T-helper 17 cell (primary cell): ENCODE measurements around the gene COMMD3. TPM values are rescaled to one million over a fixed set of nuclear protein-coding genes. Genes with fewer than 3 reads are reported as not detected.

Source experiments
- ATAC-seq: fragments of 150-1000 bp; cut with Tn5 transposase; 2 replicates; pipeline ENCODE4 v1.10.0; 2021; ENCODE audit warnings: mild to moderate bottlenecking, moderate library complexity
- DNase-seq, 3 donors: peaks; one replicate each; pipeline versions ENCODE4 v3.0.0 to v3.0.0-alpha.2; 2020 to 2021
- H3K9me3 ChIP-seq: one replicate; pipeline ENCODE4 v1.7.0; 2013; ENCODE audit warnings: low read length, mild to moderate bottlenecking; ENCODE audit not compliant: control insufficient read depth, poor library complexity, severe bottlenecking
- H3K27ac Mint-ChIP-seq: one replicate; pipeline ENCODE4 v1.8.0; 2022; ENCODE audit warnings: mild to moderate bottlenecking, moderate library complexity, mixed read lengths
- H3K27me3 Mint-ChIP-seq: one replicate; pipeline ENCODE4 v1.8.0; 2022; ENCODE audit warnings: mixed read lengths
- H3K36me3 Mint-ChIP-seq: one replicate; pipeline ENCODE4 v1.8.0; 2022; ENCODE audit warnings: low read depth, mixed read lengths
- H3K4me1 Mint-ChIP-seq: one replicate; pipeline ENCODE4 v1.8.0; 2022; ENCODE audit warnings: mild to moderate bottlenecking, mixed read lengths
- H3K4me3 Mint-ChIP-seq: one replicate; pipeline ENCODE4 v1.8.0; 2022; ENCODE audit warnings: mild to moderate bottlenecking, moderate library complexity, mixed read lengths
- total RNA-seq, 4 donors: library from RNA in 2 of 4; stranded (reverse) in 2 of 4; gene quantifications; one replicate each; pipeline ENCODE4 v1.2.3 and lab custom pipeline; 2022 to 2026

COMMD3 gene
- total RNA-seq, 2 donors from 2014 or later: 35.0 to 37.3 TPM

DNA sequence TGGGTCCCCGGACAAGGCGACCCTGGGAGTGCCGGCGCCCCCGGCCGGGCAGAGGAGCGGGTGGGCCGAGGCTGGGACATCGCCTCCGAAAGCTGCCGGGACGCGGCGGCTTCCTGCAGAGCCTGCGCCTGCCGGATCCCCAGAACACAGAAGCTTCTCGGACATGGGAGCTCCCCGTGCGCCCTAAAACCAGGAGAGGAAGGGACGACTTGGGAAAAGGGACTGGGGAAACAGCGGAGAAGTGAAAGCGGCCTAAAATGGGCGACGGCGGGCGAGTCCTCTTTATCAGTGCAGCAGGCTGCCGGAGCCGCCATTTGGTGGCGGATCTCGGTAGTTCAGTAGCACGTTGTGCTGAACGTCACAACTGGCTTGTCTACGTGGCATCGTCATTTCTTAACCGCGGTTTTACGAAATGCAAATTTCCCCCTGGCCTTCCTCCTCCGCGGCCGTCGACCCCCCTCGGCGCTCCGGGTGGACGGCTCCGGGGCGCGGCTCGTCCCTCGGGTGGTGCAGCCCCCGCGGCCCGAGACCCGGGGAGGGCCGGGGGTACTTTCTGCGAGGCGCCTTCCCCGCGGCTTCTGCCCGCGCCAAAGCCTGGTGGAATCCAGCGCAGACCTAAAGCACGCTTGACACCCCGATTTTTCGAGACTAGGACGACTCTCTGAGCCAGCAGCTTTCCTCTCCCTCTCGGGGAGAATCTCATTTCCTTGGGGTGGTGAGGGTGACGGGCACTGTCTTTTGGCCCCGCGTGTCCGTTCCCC is 19.2 kb downstream of the COMMD3 start:
- H3K4me3 Mint-ChIP-seq: peak overlapping the region; percentile 87
- DNase-seq (peak; percentile 54 to 62 (median 61)), ATAC-seq (peak; percentile 90)
- peak overlapping the region; percentile 93 for H3K27ac Mint-ChIP-seq
- no peaks in the 10 kb centered on the region for H3K9me3 ChIP-seq
- H3K36me3 Mint-ChIP-seq: no peaks in the 10 kb centered on the region
- H3K27me3 Mint-ChIP-seq: peaks cover 30% of the 10 kb centered on the region
- peaks cover 19% of the 10 kb centered on the region for H3K4me1 Mint-ChIP-seq

DNA sequence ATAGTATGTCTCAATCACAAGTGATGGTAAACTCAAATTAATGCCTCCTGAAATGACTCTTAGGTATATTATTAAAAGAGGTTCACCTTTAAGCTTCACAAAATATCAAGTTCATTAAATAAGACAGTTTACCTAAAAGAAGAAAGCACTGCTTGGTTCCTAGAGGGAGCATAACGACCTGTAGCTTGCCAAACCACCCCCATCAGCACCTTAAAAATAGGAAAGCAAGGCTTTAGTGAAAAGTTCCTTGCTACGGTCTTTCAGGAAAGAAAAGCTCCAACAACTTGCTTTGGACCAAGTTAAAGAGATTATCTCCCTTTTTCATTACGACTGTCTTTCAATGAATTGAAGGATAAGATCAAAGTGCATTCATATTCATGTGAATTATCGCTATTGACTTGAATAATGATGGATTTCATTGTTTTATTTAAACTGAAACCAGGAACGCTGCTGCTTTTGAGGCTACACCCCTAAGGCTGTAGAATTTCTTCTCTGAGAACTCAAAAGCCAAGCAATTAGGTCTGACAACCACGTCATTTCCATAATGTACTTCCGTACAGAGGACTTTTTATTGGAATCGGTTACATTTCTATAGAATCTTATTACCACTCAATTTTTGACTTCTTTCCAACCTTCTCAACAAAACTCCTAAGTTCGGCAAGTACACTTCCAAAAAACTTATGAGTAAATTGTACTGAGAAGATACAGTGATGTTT is 22.2 kb downstream of the COMMD3 start:
- Mint-ChIP-seq H3K27ac (no peak overlapping the region), H3K4me1 (peaks cover 15% of the 10 kb centered on the region), H3K36me3 (no peaks in the 10 kb centered on the region), H3K4me3 (no peak overlapping the region), H3K27me3 (peaks cover 48% of the 10 kb centered on the region)
- no peak for ATAC-seq
- DNase-seq: no peak
- H3K9me3 ChIP-seq: no peaks in the 10 kb centered on the region

DNA sequence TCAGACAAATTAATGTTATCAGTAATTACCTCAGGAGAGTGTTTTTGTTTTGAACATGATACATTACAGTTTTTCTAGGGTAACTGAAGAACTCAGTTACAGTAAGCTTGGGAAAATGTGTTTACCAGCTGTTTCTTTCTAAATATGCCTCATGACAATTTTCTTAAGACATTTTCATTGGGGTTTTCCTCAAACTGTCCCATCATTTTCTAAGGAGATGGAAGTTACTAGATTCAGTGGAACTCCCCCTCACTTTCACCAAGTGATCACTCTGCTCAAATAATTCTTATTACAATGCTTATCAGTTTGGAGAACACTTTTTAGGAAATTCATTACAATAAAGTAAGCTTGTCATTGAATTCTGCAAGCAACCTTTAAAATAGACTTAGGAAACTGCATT is 22.7 kb downstream of the COMMD3 start:
- H3K27ac Mint-ChIP-seq: no peak overlapping the region
- peaks cover 11% of the 10 kb centered on the region for H3K4me1 Mint-ChIP-seq
- H3K9me3 ChIP-seq: peaks cover 2% of the 10 kb centered on the region
- ATAC-seq (no peak), DNase-seq (no peak)
- H3K27me3 Mint-ChIP-seq: peaks cover 54% of the 10 kb centered on the region
- no peak overlapping the region for H3K4me3 Mint-ChIP-seq
- H3K36me3 Mint-ChIP-seq: no peaks in the 10 kb centered on the region

DNA sequence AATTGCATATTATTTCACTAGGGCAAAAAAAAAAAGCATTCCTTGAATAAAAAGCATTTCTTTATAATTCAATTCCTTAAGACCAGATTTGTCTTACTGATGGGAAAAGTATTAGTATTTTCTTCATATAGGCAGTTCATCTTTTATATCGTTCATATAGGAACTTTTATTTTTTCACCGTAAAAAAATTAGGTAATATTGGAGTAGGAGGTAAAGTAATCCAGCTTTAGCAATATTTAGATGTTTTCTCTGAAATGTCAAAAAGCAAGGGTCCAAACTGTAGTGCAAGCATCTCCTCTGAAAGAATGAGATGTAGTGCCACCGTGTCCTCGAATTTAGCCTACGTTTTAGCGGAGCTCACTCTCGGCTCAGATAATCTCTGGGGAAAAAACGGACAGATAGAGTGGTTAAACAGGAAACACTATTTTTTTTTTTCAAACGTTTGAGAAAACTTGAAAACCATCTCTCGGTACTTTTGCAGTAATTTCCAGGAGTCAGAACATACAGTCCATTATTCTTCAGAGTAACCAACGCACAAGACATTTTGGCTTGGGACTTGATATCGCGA is 23.7 kb downstream of the COMMD3 start:
- Mint-ChIP-seq H3K27ac (peak overlapping the region; percentile 86), H3K4me3 (peak overlapping the region; percentile 88), H3K27me3 (peaks cover 64% of the 10 kb centered on the region), H3K4me1 (peaks cover 11% of the 10 kb centered on the region), H3K36me3 (no peaks in the 10 kb centered on the region)
- DNase-seq: no peak
- peaks cover 8% of the 10 kb centered on the region for H3K9me3 ChIP-seq
- no peak for ATAC-seq

DNA sequence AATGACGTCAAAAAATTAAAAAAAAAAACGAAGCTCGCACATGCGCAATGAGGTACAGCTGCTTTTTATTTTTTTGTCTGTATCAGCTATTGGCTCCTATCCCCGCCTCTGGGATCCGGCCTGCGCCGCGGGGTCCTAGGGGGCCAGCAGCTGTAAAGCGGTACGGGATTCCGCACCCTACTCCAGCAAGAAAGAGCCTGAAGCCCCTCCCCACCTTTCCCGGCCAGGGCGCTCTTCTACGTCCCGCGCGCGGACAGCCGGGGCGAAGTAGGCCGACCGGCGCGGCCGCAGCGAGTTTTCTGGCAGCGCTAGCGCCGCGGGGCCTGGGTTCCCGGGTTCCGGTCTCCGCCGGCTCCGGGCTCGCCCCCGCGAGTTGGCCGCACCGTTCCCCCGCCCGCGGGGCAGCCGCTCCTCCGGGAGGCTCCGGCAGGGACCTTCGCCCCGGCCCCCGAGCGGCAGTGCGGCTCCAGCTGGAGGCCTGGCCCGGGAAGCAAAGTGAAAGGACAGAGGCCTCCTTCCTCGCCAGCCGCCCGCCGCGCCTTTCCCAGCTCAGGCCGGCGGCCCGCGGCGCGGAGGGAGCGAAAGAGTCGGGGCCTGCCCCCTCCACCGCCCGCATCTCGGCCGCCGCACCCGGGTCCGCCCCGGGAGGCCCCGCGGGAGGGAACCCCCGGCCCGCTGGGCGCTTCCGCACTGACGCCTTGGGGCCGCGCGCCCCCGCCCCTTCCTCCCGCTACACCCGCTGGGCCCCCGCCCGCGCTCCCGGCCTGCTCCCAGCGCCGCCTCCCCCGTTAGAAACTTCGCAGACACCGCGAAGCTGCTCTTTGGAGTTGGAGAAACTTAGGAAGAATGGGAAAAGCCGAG is 24.4 kb downstream of the COMMD3 start:
- peaks cover 11% of the 10 kb centered on the region for H3K4me1 Mint-ChIP-seq
- peaks cover 8% of the 10 kb centered on the region for H3K9me3 ChIP-seq
- no peaks in the 10 kb centered on the region for H3K36me3 Mint-ChIP-seq
- H3K4me3 Mint-ChIP-seq: peak overlapping the region; percentile 88
- peak; percentile 35 to 53 (median 52) for DNase-seq
- H3K27ac Mint-ChIP-seq: peak overlapping the region; percentile 86
- H3K27me3 Mint-ChIP-seq: peaks cover 66% of the 10 kb centered on the region
- peak; percentile 60 for ATAC-seq

DNA sequence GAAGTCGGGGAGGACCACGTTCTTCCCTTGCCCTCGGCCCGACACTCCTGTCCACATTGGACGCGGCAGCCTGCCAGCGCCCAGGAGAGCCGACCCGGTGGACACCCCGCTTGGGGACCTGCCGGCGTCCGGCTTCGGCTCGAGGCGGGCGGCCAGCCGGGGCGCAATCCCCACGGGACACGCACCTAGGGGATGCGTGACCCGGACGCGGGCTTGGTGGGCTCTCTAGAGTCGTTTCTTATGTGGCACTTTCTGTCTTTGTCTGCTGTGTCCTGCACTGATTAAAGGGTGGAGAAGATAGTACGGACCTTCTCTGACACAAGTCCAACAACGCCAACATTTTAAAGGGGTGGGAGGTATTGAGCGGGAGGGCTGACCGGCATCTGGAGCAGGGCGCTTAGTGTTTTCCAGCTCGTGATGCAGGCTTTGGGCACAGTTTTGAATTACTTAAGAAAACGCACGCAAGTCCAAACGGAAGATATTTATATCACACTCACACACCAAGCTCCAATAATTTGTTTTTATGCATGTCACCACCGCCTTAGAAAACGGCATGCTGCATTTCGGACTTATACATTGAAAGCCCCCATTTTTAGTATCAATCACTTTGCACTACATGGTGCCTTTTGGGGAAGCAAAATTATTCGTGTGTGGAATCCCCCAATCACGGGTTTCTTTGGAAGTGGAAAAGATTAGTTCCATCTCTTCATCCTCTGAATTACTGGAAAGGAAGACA is 25.2 kb downstream of the COMMD3 start:
- no peak for DNase-seq

DNA sequence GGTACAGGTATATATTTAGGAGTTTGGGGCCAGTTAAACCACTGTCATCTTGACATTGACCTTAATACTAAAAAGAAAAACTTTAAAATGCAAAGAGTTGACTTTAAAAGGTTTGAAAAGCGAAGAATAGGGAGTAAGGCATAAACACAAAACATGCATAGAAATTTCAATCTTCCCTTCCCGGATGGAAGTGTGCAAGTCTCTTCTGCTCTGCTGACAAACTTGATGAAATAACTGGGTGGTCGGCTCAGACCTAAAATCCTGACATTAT is 25.7 kb downstream of the COMMD3 start:
- DNase-seq: no peak
- no peak for ATAC-seq
- peak overlapping the region; percentile 73 for H3K27ac Mint-ChIP-seq
- peaks cover 9% of the 10 kb centered on the region for H3K4me1 Mint-ChIP-seq
- peaks cover 8% of the 10 kb centered on the region for H3K9me3 ChIP-seq
- H3K36me3 Mint-ChIP-seq: peaks cover 2% of the 10 kb centered on the region
- H3K4me3 Mint-ChIP-seq: peak overlapping the region; percentile 70
- H3K27me3 Mint-ChIP-seq: peaks cover 74% of the 10 kb centered on the region

More for the DNA sequence above, 25.2 kb downstream of the COMMD3 start:
- peaks cover 8% of the 10 kb centered on the region for H3K9me3 ChIP-seq
- no peak for ATAC-seq
- H3K36me3 Mint-ChIP-seq: peaks cover under 1% of the 10 kb centered on the region
- peak overlapping the region; percentile 73 for H3K27ac Mint-ChIP-seq
- peaks cover 9% of the 10 kb centered on the region for H3K4me1 Mint-ChIP-seq
- peak overlapping the region; percentile 70 for H3K4me3 Mint-ChIP-seq
- H3K27me3 Mint-ChIP-seq: peaks cover 74% of the 10 kb centered on the region

DNA sequence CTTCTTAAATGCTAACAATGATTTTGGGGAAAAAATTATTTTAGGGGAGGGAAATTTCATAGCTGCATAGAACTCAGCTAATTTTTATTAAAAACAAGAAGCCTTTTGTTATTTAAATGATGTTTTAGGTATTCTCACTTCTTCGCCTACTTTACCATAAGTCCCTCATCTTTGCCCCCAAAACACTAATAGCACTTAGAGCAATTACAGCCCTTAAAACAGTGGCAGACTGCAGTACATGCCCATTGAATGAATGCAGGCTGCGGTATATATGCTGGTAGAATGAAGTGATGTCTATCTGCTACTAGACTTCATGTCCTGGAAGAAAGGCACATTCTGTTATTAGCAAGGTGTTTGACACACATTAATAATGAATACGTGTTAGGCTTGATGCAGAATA is 26.2 kb downstream of the COMMD3 start:
- H3K27me3 Mint-ChIP-seq: peaks cover 72% of the 10 kb centered on the region
- DNase-seq (no peak), ATAC-seq (no peak)
- peaks cover 8% of the 10 kb centered on the region for H3K9me3 ChIP-seq
- peaks cover 2% of the 10 kb centered on the region for H3K36me3 Mint-ChIP-seq
- H3K4me1 Mint-ChIP-seq: peaks cover 9% of the 10 kb centered on the region
- H3K27ac Mint-ChIP-seq: peak overlapping the region; percentile 73
- no peak overlapping the region for H3K4me3 Mint-ChIP-seq

DNA sequence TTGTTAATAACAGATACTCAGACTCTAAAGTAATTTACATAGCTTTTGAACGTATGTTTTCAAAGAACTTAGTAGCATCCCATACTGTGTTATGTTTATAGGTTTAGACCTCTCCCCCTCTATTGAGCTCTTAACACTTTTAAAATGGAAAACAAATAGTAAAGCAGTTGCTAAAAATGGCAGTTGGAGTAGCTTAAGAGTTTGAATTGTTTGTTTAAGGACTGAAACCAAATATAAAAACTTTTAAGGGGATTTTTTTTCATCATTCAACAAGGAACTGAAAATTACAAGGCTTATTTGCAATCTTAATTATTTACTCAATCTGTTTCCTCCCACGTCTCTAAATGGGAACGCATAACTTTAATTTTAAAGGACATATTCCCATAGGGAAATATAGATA is 27.5 kb downstream of the COMMD3 start:
- DNase-seq (no peak), ATAC-seq (no peak)
- Mint-ChIP-seq H3K4me3 (no peak overlapping the region), H3K27me3 (peaks cover 61% of the 10 kb centered on the region), H3K36me3 (peaks cover 2% of the 10 kb centered on the region), H3K27ac (peak overlapping the region; percentile 48), H3K4me1 (peaks cover 9% of the 10 kb centered on the region)
- peaks cover 8% of the 10 kb centered on the region for H3K9me3 ChIP-seq

DNA sequence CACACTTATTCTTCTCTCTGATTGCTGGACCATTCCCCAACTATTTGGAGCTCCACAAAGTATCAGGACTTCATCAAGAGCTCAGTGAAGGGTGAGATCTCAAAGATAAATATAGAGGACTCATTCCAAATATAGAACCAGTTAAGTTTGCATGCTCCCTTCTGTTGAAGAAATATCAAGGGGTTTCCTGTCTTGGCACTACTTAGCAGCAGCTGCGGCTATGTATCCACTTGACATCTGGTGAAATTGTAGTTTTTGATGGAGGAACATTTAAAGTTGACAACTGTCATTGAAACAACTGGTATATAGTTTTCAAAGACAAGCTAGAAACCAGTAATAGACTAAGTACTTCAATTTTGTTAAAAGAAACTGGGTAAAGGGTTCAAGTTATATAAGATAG is 28.1 kb downstream of the COMMD3 start:
- Mint-ChIP-seq H3K27ac (peak overlapping the region; percentile 48), H3K4me3 (peak overlapping the region; percentile 55), H3K4me1 (peaks cover 9% of the 10 kb centered on the region), H3K36me3 (peaks cover 2% of the 10 kb centered on the region), H3K27me3 (peaks cover 59% of the 10 kb centered on the region)
- no peak for DNase-seq
- no peak for ATAC-seq
- peaks cover 8% of the 10 kb centered on the region for H3K9me3 ChIP-seq

DNA sequence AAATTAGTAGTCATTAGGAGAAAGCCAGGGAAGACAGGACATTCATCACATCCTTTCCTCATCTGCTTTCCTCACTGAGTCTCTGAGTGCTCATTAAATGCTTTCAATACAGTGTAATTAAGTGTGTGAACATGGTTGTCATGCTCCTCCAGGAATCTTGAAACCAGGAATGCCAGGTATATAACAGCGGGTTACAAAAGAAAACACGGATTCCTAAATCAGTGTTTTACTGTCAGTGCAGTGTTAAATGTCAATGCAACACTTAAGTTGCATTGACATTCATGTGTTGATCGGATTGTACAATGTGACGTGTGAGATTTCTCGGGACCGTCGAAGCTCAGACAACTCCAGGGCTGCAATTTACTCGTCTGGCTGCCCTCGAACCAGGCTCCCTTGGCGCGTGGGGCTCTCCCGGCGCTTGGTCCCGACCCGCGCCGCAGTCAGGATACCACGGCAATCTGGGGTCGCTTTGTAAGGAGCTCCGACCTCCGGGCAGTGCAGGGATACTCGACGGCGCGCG is 28.7 kb downstream of the COMMD3 start:
- DNase-seq (no peak), ATAC-seq (no peak)
- peak overlapping the region; percentile 48 for H3K27ac Mint-ChIP-seq
- peak overlapping the region; percentile 55 for H3K4me3 Mint-ChIP-seq
- H3K9me3 ChIP-seq: peaks cover 8% of the 10 kb centered on the region
- peaks cover 58% of the 10 kb centered on the region for H3K27me3 Mint-ChIP-seq
- peaks cover 9% of the 10 kb centered on the region for H3K4me1 Mint-ChIP-seq
- H3K36me3 Mint-ChIP-seq: peaks cover 2% of the 10 kb centered on the region
